HL-60/S4 treated with retinoic acid at 250 ng/mL for 4 days and 3 days (cell line): ENCODE data around the gene HSD11B1.
"Not testable (repeated sequence)": the region's sequence is repeated elsewhere in the genome, so short reads cannot be mapped to it uniquely, and the experiment has no call there.

Experiments used
- in situ Hi-C: fragments of 300-500 bp; cut with MboI; formaldehyde crosslinking; loops from 2 replicates; pipeline ENCODE4 v1.7.0; 2022; ENCODE audit warnings: low sequenced_read_pairs

The HSD11B1 gene

GRCh38 chr1:209689477-209689876 lies 15.2 kb upstream of the HSD11B1 start:
- in situ Hi-C loops: no loop called here

GRCh38 chr1:209691237-209691636 lies 13.4 kb upstream of the HSD11B1 start:
- in situ Hi-C loops: loop anchor here (10.0 kb wide), 1 partner anchor 106 kb away; the partner anchor contains the start of gene CAMK1G

- in situ Hi-C loops: loop anchor here (10.0 kb wide), 1 partner anchor 107 kb away; the partner anchor contains the start of gene CAMK1G
These were observed 12.3 kb upstream of the HSD11B1 start for GRCh38 chr1:209692296-209692695.

GRCh38 chr1:209692745-209693504 lies 11.7 kb upstream of the HSD11B1 start:
- in situ Hi-C loops: loop anchor here (10.0 kb wide), 1 partner anchor 108 kb away; the partner anchor contains the start of gene CAMK1G

- in situ Hi-C loops: loop anchor here (10.0 kb wide), 1 partner anchor 112 kb away; the partner anchor contains the start of gene CAMK1G
These were observed 8.0 kb upstream of the HSD11B1 start for GRCh38 chr1:209696673-209697072.

GRCh38 chr1:209697126-209697525 lies 7.5 kb upstream of the HSD11B1 start:
- in situ Hi-C loops: loop anchor here (10.0 kb wide), 1 partner anchor 112 kb away; the partner anchor contains the start of gene CAMK1G

GRCh38 chr1:209700686-209701085 lies 4.0 kb upstream of the HSD11B1 start:
- in situ Hi-C loops: not testable (repeated sequence)

GRCh38 chr1:209702832-209703231 lies 1.8 kb upstream of the HSD11B1 start:
- in situ Hi-C loops: no loop called here

- in situ Hi-C loops: no loop called here
These were observed 677 bp upstream of the HSD11B1 start for GRCh38 chr1:209703834-209704504.

GRCh38 chr1:209705033-209705598 lies 470 bp downstream of the HSD11B1 start:
- in situ Hi-C loops: no loop called here

GRCh38 chr1:209706622-209707021 lies 2.0 kb downstream of the HSD11B1 start:
- in situ Hi-C loops: no loop called here

- in situ Hi-C loops: no loop called here
These were observed 2.7 kb downstream of the HSD11B1 start for GRCh38 chr1:209707308-209707707.

GRCh38 chr1:209708297-209708696 lies 3.7 kb downstream of the HSD11B1 start:
- in situ Hi-C loops: no loop called here

GRCh38 chr1:209710093-209710492 lies 5.4 kb downstream of the HSD11B1 start:
- in situ Hi-C loops: no loop called here

- in situ Hi-C loops: no loop called here
These were observed 6.2 kb downstream of the HSD11B1 start for GRCh38 chr1:209710847-209711246.

GRCh38 chr1:209714338-209714737 lies 9.7 kb downstream of the HSD11B1 start:
- in situ Hi-C loops: no loop called here

GRCh38 chr1:209715314-209715713 lies 10.7 kb downstream of the HSD11B1 start:
- in situ Hi-C loops: no loop called here

GRCh38 chr1:209717818-209718217 lies 13.2 kb downstream of the HSD11B1 start:
- in situ Hi-C loops: no loop called here

- in situ Hi-C loops: no loop called here
These were observed 15.7 kb downstream of the HSD11B1 start for GRCh38 chr1:209720326-209720725.

- in situ Hi-C loops: no loop called here
These were observed 16.2 kb downstream of the HSD11B1 start for GRCh38 chr1:209720826-209721225.

GRCh38 chr1:209721323-209721722 lies 16.7 kb downstream of the HSD11B1 start:
- in situ Hi-C loops: no loop called here

GRCh38 chr1:209723265-209723664 lies 18.6 kb downstream of the HSD11B1 start:
- in situ Hi-C loops: no loop called here
